NB4 (cell line): ENCODE measurements around the gene PAX2.
"Not testable (repeated sequence)": the region's sequence is repeated elsewhere in the genome, so short reads cannot be mapped to it uniquely, and the experiment has no call there.

Experiments
- DNase-seq: peaks from one replicate; pipeline ENCODE4 v3.0.0; 2010; ENCODE audit warnings: low read depth
- H3K4me3 ChIP-seq: one replicate; pipeline ENCODE4 v1.5.1; 2011; ENCODE audit warnings: mild to moderate bottlenecking, low read depth, low read length, moderate library complexity
- CTCF ChIP-seq: IDR thresholded peaks from one replicate; pipeline ENCODE4 v1.5.1; 2012; ENCODE audit warnings: low read depth, low read length
- MAX ChIP-seq: IDR thresholded peaks from 2 replicates; pipeline ENCODE4 v1.6.1; 2011; ENCODE audit warnings: low read depth, low read length
- MYC ChIP-seq: IDR thresholded peaks from 2 replicates; pipeline ENCODE4 v1.6.1; 2011; ENCODE audit warnings: low read depth, low read length
- POLR2A ChIP-seq: IDR thresholded peaks from 2 replicates; pipeline ENCODE4 v1.6.1; 2011; ENCODE audit warnings: mild to moderate bottlenecking; ENCODE audit not compliant: insufficient read length; ENCODE audit errors: extremely low read depth

Gene PAX2

GRCh38 chr10:100744987-100745881 lies at the start of gene PAX2:
Gene PAX2, plus strand, starts transcription at chr10:100745582. Its CDS starts 679 bp downstream, at chr10:100746261.
- DNase-seq = peak; percentile 50
- H3K4me3 ChIP-seq = no peak within 1 kb of the TSS
- TF ChIP-seq CTCF (no peak), MAX (no peak), MYC (no peak), POLR2A (no peak)

GRCh38 chr10:100696477-100696901 lies 48.9 kb upstream of the PAX2 start:
- no peak for DNase-seq
- H3K4me3 ChIP-seq = no peak overlapping the region

GRCh38 chr10:100697070-100697469 lies 48.3 kb upstream of the PAX2 start:
- no peak overlapping the region for H3K4me3 ChIP-seq
- no peak for DNase-seq
- TF ChIP-seq CTCF = no peak
- TF ChIP-seq MAX = no peak
- no peak for TF ChIP-seq MYC
- TF ChIP-seq POLR2A = no peak

More at GRCh38 chr10:100696477-100696901, 48.9 kb upstream of the PAX2 start:
- TF ChIP-seq MAX = no peak
- no peak for TF ChIP-seq MYC
- no peak for TF ChIP-seq POLR2A
- no peak for TF ChIP-seq CTCF

- H3K4me3 ChIP-seq = no peak overlapping the region
- no peak for DNase-seq
- TF ChIP-seq MYC (no peak), CTCF (no peak), POLR2A (no peak), MAX (no peak)
Observed at GRCh38 chr10:100697631-100698030, 47.8 kb upstream of the PAX2 start.

GRCh38 chr10:100701704-100702103 lies 43.7 kb upstream of the PAX2 start:
- DNase-seq, H3K4me3 ChIP-seq: not testable (repeated sequence)

- H3K4me3 ChIP-seq = no peak overlapping the region
- TF ChIP-seq CTCF = no peak
- DNase-seq = no peak
Observed at GRCh38 chr10:100705139-100705538, 40.2 kb upstream of the PAX2 start.
